Right renal cortex interstitium (tissue), 3 donors: Measurements from ENCODE around the gene CCDC142. TPM values are rescaled to one million over a fixed set of nuclear protein-coding genes. Genes with fewer than 3 reads are reported as not detected.

Experiments used
- DNase-seq, 3 donors: peaks; one replicate each; pipeline ENCODE4 v3.0.0-alpha.2; 2013; ENCODE audit warnings: low read depth in 3 of 3, low spot score in 2 of 3
- polyA plus RNA-seq, 3 donors: library from polyadenylated mRNA; unstranded; fragments of 120-200 nt; gene quantifications; one replicate each; pipeline ENCODE4 v1.2.1, GENCODE V29; 2013; ENCODE audit not compliant: insufficient read length in 3 of 3

Gene CCDC142, protein sequence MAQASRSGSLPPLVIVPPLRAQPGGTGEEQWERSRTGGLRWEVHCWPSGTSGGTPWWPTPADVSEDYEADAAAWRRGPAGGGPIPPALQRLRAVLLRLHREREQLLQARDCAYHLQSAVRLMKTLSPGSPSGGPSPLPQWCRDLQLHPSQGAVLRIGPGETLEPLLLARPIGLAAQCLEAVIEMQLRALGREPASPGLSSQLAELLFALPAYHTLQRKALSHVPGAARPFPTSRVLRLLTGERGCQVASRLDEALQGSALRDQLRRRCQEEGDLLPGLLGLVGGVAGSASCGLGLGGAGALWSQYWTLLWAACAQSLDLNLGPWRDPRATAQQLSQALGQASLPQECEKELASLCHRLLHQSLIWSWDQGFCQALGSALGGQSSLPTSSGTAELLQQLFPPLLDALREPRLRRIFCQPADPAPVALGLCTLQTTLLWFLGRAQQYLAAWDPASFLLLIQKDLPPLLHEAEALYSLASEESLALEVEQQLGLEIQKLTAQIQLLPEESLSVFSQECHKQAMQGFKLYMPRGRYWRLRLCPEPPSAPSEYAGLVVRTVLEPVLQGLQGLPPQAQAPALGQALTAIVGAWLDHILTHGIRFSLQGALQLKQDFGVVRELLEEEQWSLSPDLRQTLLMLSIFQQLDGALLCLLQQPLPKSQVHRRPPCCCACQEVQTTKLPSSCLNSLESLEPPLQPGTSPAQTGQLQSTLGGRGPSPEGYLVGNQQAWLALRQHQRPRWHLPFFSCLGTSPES
- 10 to 100 TPM in 2 of 3 donors, 1 to 10 TPM in 1; 7.7 to 10.6 (median 10.1) TPM for polyA plus RNA-seq

DNA sequence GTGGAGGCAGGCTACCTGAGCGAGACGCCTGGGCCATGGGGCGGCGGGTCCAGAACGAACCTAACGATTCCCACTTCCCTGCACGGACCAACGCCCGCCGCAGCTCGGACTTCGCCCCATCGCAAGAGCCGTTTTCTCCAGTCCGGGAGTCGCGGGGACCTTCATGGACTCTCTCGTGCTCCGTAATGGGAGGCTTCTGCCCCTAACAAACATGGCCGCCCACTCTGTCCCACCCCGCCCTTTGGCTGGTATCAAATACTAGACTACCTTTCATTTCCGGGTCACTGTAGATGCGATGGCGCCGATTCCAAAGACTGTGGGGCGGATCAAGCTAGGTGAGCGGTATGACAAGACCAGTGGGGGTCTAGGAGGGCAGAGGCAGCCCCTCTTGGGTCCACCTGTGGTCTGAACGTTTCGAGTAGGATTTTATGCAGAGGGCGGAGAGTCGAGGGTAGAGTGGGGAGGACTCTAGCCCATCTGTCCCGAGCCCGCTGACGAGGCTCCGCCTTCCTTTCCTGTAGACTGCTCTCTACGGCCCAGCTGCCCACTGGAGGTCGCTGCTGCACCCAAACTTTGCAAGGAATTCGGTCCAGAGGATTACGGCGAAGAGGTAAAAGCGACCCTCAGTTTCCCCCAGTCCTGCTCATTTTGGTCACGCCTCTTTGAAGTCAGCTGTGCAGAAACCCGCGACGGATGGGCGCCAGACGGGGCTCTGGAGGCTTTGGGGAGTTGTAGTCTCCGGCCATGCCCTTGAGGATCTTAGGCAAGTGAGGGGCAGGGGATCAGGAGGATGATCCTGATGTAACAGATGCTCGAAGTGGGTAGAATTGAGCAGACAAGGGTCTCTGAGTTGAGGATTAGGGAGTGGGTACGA lies at the start of gene CCDC142, which contains the start of gene TTC31:
CCDC142 (minus strand) TSS at position 198 of the 874 bp plus-strand sequence; CDS start at position 37, 161 bp downstream.
TTC31 (plus strand) TSS at position 281 of the 874 bp plus-strand sequence; CDS start at position 296, 15 bp downstream.
- peak; percentile 95 to 97 (median 96) for DNase-seq

DNA sequence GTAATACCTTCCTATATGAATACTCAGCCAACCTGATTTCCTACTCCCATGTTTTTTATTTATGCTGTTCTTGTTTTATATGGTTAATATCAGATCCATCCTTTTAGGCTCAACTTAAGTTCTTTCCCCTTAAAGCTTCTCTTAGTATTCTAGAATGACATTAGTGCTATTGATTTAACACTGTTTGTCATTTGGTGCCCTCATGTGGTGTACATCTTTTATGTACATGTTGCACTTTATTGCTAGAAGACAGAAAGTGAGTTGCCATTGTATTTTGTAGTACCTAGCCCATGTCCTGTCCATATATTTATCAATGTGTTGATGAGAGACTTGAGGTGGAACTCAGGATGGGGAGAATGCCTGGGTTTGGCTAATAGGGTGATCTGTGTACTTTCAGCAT lies 49.4 kb upstream of the CCDC142 start:
- no peak for DNase-seq

DNA sequence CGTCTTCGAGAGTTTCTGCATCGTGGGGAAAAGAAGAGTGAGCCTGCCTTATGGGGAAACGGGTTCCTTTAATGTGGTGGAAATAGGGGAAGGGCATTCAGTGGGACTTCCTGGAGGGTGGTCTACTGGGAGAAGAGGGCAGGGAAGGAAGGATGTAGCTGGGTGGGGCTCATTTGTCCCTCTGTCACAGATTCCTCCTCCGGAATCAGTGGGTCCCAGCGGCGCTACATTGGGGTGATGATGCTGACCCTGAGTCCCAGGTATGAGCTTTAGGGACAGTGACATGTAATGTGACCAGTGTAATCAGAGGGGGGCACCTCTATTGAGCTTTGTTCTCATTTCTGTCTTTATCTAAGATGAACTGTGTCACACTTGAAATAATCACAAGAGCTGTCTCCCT lies 48.9 kb upstream of the CCDC142 start:
- DNase-seq = no peak

DNA sequence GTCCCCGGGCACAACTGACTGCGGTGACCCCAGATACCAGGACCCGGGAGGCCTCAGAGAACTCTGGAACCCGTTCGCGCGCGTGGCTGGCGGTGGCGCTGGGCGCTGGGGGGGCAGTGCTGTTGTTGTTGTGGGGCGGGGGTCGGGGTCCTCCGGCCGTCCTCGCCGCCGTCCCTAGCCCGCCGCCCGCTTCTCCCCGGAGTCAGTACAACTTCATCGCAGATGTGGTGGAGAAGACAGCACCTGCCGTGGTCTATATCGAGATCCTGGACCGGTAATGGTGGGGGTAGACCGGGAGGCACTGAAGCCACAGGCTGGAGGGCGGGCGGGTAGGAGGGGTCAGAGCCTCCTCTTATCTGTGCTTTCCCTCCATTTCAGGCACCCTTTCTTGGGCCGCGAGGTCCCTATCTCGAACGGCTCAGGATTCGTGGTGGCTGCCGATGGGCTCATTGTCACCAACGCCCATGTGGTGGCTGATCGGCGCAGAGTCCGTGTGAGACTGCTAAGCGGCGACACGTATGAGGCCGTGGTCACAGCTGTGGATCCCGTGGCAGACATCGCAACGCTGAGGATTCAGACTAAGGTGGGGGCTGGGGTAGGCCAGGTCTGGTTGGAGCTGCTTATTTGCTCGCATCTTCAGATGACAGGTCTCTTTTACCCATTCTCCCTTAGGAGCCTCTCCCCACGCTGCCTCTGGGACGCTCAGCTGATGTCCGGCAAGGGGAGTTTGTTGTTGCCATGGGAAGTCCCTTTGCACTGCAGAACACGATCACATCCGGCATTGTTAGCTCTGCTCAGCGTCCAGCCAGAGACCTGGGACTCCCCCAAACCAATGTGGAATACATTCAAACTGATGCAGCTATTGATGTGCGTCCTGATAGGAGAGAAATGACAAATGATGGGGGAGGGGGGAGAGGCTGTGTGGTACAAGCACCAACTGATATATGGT lies 47.7 kb upstream of the CCDC142 start:
- no peak for DNase-seq

DNA sequence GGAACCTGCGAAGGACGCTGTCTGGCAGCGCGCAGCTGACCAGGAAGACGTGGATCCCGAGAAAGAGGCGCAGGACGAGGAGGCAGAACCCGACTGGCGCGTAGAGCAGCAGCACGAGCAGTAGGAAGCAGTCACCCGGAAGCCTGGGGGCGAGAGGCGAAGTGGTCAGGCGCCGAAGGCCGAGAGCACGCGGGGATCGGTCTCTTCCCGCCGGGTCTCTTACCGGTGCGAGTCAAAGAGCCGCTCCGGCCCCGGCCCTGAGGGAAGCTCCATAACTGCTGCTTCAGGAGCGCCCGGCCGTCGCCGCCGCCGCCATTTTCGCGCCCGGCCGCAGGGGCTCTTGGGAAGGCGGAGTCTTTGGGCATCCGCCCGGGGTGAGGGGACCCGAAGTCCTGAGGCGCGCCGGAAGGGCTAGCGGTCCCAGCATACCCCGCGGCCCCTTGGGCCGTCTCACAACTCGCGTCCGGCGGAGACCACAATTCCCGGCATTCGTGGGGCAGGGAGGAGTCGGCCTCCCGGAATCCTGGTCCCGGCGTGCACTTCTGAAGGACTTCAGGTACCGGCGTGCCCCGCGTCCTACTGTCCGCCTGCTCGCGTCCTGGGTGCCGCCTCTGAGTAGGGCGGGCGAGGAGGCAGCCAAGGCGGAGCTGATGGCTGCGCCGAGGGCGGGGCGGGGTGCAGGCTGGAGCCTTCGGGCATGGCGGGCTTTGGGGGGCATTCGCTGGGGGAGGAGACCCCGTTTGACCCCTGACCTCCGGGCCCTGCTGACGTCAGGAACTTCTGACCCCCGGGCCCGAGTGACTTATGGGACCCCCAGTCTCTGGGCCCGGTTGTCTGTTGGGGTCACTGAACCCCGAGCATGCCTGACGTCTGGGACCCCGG lies 46.8 kb upstream of the CCDC142 start, which contains the start of the genes AUP1 and HTRA2:
AUP1 (minus strand) TSS at position 350 of the 882 bp plus-strand sequence; CDS start at position 273, 77 bp downstream.
HTRA2 (plus strand) TSS at position 577 of the 882 bp plus-strand sequence; CDS start at position 651, 74 bp downstream.
- DNase-seq = peak; percentile 92 to 98 (median 95)

DNA sequence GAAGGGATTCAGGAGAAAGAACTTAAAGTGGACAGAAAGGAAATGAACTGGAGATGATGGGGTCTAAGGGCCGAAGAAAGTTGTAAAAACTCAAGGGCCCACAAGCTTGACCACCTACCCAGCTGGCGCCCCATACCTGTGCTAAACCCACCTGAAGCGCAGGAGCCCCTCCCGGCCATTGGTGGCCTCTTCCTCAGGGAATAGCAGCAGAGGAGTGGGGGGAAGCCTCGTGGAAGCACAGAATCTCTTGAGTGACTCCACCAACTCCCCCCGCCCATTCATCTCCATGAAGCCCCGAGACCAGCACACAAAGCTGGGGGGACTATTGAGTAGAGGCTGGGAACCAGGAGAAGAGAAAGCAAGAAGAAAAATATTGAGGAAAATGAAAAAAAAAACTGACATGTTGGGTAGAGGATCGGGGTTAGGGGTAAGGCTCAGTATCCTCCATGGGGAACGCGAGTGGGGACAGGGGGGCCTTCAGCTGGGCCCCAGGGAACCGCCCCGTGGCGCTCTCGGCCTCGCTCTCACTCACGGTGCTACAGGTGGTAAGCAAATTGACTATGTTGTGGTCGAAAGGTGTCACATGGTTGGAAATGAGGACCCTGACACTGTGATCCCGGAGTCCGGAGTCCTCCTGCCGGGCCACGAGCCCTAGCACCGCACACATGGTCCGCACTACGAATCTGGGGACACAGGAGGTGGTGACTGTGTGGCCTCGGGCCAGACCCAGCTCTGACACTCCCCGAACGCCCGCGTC lies 46.0 kb upstream of the CCDC142 start:
- no peak for DNase-seq

DNA sequence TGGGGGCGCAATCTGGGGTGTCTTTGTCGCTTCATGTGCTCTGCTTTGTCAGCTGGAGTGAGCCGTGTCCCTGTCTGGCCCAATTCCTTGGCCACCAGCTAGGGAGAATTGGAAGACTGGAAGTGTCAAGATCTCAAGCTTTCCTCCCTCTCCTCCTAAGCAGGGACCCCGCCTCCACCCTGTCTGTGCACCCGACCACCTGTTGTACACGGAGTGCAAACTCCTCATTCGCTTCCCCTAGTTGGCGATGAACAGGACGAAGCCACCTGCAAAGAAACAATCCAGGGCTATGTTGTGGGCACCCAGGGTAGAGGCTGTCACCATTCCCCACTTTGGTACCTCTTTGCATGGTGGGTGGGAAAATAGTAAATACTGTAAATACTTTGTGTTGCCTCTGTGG lies 44.9 kb upstream of the CCDC142 start:
- no peak for DNase-seq

DNA sequence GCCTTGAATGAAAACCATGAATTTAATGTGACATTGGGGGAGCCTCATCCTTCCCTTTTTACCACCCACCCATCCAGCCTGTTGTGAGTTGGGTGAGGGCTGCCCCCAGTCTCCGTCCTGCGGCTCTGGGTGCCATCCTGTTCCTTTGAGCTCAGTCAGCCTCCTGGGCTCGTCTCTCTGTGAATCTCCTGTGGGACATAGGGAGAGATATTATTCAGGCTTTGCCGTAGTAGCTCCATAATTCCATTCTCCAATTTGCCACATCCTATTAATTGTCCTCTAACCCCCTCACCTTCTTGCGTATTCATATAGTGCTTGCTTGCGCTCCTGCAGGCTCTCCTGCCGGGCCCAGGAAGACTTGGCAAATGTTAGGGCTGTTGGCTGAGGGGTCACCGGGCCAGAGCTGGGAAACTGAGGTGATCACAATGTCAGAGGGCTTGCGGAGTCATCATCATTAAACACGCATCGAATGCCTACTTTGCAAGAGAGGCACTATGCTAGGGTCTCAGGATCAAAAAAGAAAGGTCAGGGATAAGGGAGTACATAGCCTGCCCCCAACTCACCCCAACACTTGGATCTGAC lies 43.9 kb upstream of the CCDC142 start:
- no peak for DNase-seq

DNA sequence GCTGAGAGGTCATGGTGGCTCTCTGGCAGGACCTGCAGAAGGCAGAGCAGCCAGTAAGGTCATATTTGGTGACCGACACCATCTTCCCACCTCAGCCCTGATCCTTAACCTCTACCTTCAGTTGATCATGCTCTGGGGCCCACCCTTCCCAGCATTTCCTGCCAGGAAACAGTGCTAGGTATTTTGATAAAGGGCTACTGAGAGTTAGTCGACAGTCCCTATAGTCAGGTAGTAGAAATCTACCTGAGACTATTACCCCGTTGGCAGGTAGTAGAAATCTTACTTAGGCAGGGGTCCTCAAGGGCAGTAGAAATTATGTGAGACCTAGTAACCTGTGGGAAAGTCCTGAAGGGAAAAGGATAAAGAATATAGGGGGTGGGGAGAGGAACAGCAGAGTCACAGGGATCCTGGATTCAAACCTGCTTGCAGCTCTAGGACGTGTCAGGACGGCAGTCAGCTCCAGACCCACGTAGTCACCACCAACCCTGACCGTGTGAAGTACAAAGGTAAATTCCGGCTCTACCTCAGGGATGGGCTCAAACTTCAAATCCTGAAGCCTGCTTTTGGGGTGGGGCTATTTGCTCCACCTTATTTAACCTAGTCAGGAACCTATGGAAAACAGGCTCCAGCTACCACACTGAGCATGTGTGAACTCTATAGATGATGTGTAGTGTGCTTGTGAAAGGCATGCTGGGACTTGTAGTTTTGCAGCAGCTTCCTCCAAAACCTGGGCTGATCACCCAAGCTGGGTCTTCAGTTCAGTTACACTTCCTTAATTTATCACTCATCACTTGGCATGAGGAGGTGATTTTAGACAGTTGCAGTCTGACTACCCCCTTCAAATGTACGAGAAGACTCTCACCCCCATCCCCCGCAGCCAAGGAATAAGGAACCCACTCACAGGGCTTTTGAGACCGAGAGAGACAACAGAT lies 43.2 kb upstream of the CCDC142 start, which contains the start of gene DQX1:
DQX1 (minus strand) TSS at position 515 of the 932 bp plus-strand sequence; CDS start at position 13, 502 bp downstream.
- DNase-seq = no peak

DNA sequence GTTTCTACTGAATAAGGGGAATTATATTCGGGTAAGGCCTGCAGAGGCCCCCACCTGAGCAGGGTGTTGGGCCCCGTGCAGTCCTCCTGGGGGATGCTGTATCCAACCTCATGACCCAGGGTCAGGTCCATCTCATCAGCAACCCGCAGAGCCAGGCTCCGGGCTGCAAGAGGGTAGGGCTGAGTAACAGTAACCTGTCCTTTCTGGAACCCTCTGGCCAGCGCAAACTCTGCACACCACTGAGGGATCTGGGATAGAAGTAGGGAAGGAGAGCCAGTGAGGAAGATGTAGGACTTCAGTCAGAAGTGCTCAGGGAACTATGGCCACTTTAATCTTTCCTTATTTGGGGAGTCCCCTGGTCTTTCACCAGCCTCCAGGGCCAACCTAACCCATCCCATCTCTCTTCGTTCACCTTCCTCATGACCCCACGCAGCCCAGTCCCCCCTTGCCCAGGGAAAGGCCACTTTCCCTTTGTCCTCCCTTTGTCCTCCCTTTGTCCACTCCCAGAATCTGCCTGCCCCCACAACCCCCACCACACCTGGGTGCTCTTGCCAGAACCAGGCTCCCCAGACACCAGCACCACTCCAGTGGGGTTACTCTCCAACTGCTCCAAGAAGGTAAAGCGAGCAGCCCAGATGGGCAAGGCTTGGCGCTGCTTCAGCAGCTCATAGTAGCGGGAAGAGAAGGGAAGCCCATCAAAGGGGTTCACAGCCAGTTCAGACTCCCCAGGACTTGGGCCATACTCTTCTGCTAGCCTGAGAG lies 42.3 kb upstream of the CCDC142 start:
- DNase-seq = no peak

DNA sequence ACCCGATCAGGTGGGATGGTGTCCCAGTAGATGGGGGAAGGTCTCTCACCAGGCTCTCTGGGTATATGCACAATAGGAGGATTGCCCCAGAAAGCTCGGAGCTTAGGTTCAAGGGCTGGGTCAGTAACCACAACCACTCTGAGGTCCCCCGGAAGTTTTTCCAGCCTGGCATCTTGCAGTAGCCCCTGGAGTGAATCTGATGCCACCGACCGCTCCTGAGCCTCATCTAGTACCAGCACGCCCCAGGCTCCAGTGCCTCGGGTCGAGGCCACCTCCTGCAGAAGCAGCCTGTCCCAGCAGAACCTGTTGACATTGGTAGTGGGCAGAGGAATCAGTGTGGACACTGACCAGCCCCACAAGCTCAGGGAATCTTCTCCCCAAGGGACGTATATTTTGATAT lies 41.2 kb upstream of the CCDC142 start:
- no peak for DNase-seq

DNA sequence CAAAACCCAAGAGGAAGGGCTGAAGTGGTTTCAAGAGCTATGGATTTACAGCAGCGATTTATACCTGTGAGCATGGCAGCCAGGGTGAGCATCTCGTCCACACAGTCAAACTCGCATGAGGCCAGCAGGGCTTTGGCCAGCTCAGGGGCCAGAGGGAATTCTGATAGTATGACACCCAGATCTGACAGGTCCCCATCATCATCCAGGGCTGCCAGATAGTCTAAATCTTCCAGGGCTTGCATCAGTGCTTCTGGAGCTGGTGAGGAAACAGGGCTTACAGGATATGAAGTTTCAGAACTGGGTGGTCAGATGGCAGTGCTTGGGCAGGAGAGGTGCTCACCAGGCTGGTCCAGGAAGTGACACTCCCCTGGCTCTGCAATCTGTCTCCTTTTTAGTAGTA lies 39.7 kb upstream of the CCDC142 start:
- no peak for DNase-seq

DNA sequence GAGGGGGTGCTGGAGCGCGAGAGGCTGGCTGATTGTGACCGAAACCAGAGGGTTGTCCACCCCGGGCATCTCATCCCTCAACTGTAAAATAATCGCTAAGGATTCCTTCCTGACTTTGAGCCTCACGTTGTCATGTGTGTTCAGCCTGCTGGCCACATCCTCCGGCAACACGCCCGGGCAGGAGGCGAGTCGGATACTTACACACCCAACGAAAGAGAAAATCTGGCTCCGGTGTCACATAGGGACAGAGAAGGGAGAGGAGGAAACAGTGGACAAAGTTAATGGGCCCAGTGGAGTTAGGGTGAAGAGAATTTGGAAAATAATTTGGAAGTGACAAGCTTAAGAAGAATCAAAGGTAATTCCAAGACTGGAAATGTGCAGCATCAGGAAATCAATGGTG lies 33.9 kb upstream of the CCDC142 start:
- DNase-seq = no peak

DNA sequence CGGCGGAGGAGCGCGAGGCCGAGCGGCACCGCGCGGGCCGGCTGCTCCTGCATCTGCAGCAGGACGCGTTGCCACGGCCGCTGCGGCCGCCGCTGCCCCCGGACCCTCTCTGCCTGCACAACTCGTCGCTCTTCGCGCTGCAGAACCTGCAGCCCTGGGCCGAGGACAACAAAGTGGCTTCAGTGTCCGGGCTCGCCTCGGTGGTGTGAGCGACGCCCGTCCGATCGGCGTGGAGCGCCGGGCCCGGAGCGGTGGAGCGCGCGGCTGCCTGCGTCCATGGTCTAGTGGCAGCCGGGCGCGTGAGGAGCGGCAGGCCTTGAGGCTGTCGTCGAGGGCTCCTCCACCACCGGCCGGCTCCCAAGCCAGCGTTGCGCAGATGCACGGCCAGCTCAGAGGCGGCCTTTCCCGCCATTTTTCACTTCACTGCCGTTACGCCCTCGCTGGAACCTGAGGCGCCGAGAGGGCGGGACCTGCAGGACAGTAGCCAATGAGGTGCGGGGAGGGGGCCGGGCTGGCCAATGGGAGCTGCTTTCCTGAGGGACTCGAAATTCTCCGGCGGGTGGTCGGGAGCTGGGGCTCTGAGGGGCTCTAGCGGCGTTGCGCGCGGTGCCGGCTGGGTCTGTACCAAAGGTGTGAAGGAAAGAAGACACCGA lies 33.3 kb upstream of the CCDC142 start:
- no peak for DNase-seq
